ENCODE measurements around the gene ATN1. TPM values are rescaled to one million over a fixed set of nuclear protein-coding genes. Genes with fewer than 3 reads are reported as not detected.

ATN1 gene
- total RNA-seq, 4 donors from 2014 or later, result 49.0 to 136 (median 95.2) TPM

DNA sequence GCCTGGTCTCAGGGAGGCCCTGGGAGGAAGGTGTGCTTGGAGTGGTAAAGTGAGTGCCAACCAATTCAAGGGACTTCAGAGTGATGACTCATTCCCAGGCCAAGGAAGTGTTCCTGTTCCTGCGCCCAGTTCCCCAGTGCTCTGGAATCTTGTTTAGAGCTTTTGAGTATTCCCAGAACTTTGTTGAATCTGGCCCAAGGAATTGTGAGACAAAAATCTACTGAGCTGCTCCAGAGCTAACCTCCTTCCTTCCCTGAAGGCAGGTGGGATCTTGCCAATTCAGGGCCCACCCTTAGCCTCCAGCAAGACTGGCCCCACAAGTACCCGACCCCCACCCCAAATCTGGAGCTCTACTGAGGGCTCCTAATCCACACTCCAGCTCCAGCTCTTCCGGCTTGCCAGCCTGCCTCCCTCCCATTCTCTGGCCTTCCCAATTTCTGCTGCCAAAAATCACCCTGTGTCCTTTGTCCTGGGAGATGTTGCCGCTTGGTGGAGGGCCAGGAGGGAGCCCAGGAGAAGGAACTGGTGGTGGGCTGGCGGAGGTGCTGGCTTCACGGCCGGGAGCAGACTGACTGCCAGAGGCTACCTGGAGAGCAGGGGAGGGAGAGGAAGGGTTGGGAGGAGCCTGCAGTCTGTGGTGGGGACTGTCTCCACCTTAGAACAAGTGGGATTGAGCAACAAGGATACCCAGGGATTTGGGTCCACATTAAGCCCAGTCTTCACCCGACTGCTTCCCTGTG lies 2.0 kb upstream of the ATN1 start:
- ATAC-seq, result peak; percentile 78
- Histone ChIP-seq H3K9me3 (no peaks in the 10 kb centered on the region), H3K4me1 (peaks cover 9 to 61% (median 28%) of the 10 kb centered on the region in 3 donors), H3K36me3 (peaks cover 0 to 32% of the 10 kb centered on the region in 2 donors), H3K27ac (peak overlapping the region; percentile 91 to 100 (median 96)), H3K4me3 (peak overlapping the region; percentile 94 to 97), H3K27me3 (no peaks in the 10 kb centered on the region)
- 7 to 17% methylated on average over 3 to 4 of the region's 8 CpGs for WGBS, 2 donors (ENCODE audit: low coverage in 1 of 2)
- peak in 1 of 2 donors; percentile 7 for TF ChIP-seq POLR2A (IDR thresholded peaks at IDR 0.05)
- peak; percentile 80 for TF ChIP-seq POLR2AphosphoS5 (IDR thresholded peaks at IDR 0.05)
- no peak for TF ChIP-seq EP300 (IDR thresholded peaks at IDR 0.05)
- TF ChIP-seq, protein P1, sequence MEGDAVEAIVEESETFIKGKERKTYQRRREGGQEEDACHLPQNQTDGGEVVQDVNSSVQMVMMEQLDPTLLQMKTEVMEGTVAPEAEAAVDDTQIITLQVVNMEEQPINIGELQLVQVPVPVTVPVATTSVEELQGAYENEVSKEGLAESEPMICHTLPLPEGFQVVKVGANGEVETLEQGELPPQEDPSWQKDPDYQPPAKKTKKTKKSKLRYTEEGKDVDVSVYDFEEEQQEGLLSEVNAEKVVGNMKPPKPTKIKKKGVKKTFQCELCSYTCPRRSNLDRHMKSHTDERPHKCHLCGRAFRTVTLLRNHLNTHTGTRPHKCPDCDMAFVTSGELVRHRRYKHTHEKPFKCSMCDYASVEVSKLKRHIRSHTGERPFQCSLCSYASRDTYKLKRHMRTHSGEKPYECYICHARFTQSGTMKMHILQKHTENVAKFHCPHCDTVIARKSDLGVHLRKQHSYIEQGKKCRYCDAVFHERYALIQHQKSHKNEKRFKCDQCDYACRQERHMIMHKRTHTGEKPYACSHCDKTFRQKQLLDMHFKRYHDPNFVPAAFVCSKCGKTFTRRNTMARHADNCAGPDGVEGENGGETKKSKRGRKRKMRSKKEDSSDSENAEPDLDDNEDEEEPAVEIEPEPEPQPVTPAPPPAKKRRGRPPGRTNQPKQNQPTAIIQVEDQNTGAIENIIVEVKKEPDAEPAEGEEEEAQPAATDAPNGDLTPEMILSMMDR (IDR thresholded peaks at IDR 0.05), result peak in 1 of 4 experiments; percentile 18

DNA sequence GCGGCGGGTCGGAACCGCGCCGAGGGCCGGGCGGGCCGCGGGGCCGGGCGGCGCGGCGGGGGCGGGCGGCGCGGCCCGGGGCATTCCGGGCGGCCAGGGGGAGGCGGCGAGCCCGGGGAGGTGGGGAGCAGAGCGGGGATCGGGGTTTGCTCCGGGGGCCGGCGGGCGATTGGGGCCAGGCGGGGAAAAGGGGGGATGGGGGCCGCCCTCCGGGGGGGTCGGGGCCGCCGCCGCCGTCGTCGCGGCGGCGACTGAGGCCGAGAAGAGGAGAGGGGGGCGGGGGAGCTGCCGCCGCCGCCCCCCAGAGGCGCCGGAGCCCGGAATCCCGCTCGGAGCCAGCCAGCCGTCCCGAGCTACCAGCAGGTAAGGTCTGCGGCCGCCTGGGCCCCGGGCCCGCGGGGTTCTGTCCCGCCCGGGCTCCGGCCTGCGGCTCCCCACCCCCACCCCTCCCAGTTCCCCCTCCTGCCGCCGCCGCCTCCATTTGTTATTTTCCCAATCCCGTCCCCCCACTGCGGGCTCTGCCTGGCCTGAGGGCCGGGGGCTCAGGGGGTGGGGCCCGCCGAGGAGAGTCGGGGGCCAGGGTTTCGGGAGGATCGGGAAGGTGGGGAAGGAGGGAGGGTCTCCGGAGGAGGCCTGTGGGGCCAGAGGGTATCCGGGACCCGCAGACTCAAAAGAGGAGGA lies 403 bp downstream of the ATN1 start:
- H3K36me3 ChIP-seq, result peaks cover 0 to 7% of the 10 kb centered on the region in 2 donors
- H3K27me3 ChIP-seq, result no peaks in the 10 kb centered on the region
- no peaks in the 10 kb centered on the region for H3K9me3 ChIP-seq
- TF ChIP-seq EP300 (IDR thresholded peaks at IDR 0.05), result no peak
- TF ChIP-seq, protein P1 (IDR thresholded peaks at IDR 0.05), result no peak
- peak in 1 of 2 donors; percentile 24 for TF ChIP-seq POLR2A (IDR thresholded peaks at IDR 0.05)
- peak overlapping the region; percentile 94 to 97 for H3K4me3 ChIP-seq
- 0% methylated on average over 1 to 3 of the region's 79 CpGs for WGBS, 2 donors (ENCODE audit: low coverage in 1 of 2)
- peaks cover 9 to 86% (median 36%) of the 10 kb centered on the region in 3 donors for H3K4me1 ChIP-seq
- ATAC-seq, result no peak
- H3K27ac ChIP-seq, result peak overlapping the region; percentile 91 to 100 (median 96)

DNA sequence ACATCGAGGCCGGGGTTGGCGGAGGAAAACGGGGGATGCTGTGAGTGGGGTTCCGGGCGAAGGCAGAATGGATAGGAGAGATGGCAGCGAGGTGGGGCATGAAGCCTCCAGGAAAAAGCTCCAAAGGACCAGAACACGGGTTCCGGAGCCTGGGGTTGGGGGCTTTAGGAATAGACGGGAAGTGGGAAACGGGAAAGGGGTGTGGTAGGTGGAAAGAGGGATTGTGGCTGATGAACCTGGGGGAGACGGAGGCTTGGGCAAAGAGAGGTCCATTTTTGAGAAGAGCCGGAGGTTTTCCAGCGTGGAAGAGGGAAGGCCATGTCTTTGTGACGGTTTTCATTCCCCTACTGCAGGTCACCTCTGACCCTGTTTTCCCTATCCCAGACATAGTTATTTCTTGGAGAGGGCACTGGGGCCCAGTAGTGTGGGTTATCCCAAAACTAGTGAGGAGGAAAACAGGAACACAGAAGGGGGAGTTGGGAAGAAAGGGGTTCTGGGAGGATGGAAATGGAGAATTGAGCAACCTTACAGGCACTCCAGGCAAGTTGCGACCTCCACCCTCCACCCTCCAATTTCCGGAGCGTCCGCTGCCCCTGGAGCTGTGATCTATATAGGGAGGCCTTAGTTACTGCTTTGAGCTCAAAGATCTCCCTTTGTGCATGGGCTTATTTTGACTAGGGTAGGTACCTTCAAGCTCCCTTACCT lies 1.1 kb downstream of the ATN1 start:
- Histone ChIP-seq H3K4me1 (peaks cover 9 to 86% (median 40%) of the 10 kb centered on the region in 3 donors), H3K27me3 (no peaks in the 10 kb centered on the region), H3K4me3 (peak overlapping the region; percentile 94 to 97), H3K27ac (peak overlapping the region; percentile 91 to 100 (median 96)), H3K9me3 (no peaks in the 10 kb centered on the region), H3K36me3 (peaks cover 0 to 7% of the 10 kb centered on the region in 2 donors)
- 2 to 5% methylated on average over 17 to 19 of the region's 19 CpGs for WGBS, 2 donors (ENCODE audit: low coverage in 1 of 2)
- TF ChIP-seq, protein P1 (IDR thresholded peaks at IDR 0.05), result no peak
- TF ChIP-seq POLR2A (IDR thresholded peaks at IDR 0.05), result no peak
- TF ChIP-seq POLR2AphosphoS5 (IDR thresholded peaks at IDR 0.05), result no peak
- TF ChIP-seq EP300 (IDR thresholded peaks at IDR 0.05), result no peak
- no peak for ATAC-seq

DNA sequence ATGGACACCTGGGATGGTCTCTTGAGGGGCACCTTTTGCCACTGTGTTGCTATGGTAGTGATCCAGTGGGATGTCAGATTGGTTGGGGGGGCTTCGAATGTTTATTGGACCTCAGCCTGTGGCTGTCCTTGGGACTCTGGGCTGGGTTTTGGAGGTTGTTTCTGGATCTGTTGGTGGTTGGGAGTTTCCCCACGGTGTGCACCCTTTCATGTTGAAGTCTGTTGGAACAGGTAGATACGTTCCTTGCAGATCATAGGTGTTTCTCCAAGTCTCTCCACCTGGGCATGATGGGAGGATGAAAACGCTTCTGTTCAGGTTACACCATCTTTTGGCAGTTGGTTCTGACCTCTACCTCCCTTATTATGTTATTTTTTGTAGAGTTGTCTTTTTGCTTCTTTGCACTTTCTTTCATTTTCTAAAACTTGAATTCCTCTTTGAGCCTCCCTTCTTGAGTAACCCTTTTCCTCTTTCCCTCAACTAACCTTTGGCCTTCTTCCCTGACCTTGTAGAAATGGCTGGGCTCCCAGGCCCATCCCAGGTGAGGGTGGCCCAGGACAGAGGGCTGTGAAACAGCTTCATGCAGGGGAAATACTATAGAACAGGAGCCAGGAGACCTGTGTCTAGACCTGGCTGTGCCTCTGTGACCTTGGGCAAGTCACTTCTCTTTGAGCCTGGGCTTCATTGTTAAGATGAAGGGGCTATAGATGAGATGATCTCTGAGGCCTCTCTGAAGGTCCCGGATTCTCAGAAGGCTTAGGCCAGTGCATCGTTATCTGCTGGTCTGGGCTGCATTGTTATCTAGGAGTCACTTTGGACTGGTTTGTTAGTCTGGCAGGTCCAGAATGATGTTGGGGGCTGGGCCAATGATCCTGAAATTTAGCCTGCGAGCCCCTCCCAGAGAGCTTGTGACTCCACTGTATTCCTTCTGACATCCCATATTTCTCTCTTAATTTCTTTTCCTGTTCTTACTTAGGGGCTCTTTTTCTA lies 2.0 kb downstream of the ATN1 start:
- Histone ChIP-seq H3K4me3 (peak overlapping the region; percentile 94 to 97), H3K27ac (peak overlapping the region; percentile 91 to 100 (median 96)), H3K9me3 (no peaks in the 10 kb centered on the region), H3K4me1 (peaks cover 5 to 86% (median 40%) of the 10 kb centered on the region in 3 donors), H3K36me3 (peaks cover 0 to 16% of the 10 kb centered on the region in 2 donors), H3K27me3 (no peaks in the 10 kb centered on the region)
- no peak for ATAC-seq
- 15 to 40% methylated on average over 4 to 6 of the region's 7 CpGs for WGBS, 2 donors (ENCODE audit: low coverage in 1 of 2)
- no peak for TF ChIP-seq POLR2A (IDR thresholded peaks at IDR 0.05)
- no peak for TF ChIP-seq EP300 (IDR thresholded peaks at IDR 0.05)
- TF ChIP-seq POLR2AphosphoS5 (IDR thresholded peaks at IDR 0.05), result no peak
- TF ChIP-seq, protein P1 (IDR thresholded peaks at IDR 0.05), result no peak
